ENCODE measurements around the gene LRRC4C. TPM values are rescaled to one million over a fixed set of nuclear protein-coding genes. Genes with fewer than 3 reads are reported as not detected.

Gene LRRC4C
- total and polyA plus RNA-seq, 4 donors, result 0.10 to 0.93 (median 0.30) TPM

- Histone ChIP-seq H3K9me3 (ENCODE audit: control insufficient read depth in 4 of 4, low read length in 3 of 4) (no peaks in the 10 kb centered on the region), H3K27me3 (ENCODE audit: control insufficient read depth in 4 of 4, insufficient read depth in 4 of 4, low read length in 3 of 4) (no peaks in the 10 kb centered on the region), H3K9ac (ENCODE audit: low read depth in 1 of 2, low read length in 2 of 2) (no peak overlapping the region), H3K36me3 (ENCODE audit: control insufficient read depth in 4 of 4, insufficient read depth in 3 of 4, low read depth in 1 of 4, low read length in 3 of 4) (no peaks in the 10 kb centered on the region), H3K4me1 (ENCODE audit: control insufficient read depth in 4 of 4, insufficient read depth in 4 of 4, low read length in 3 of 4) (no peaks in the 10 kb centered on the region), H3K4me3 (ENCODE audit: low read depth in 1 of 3, low read length in 3 of 3) (no peak overlapping the region), H3K27ac (ENCODE audit: low read depth in 1 of 2, low read length in 2 of 2) (no peak overlapping the region)
- TF ChIP-seq HNF4A (conservative IDR thresholded peaks at IDR 0.05), result no peak
- TF ChIP-seq TAF1 (conservative IDR thresholded peaks at IDR 0.05), result no peak
- no peak for TF ChIP-seq NR2F2 (IDR thresholded peaks at IDR 0.05)
- TF ChIP-seq SP1 (IDR thresholded peaks at IDR 0.05), result no peak
- no peak for TF ChIP-seq GABPA (IDR thresholded peaks at IDR 0.05 in 1 of 2, conservative IDR thresholded peaks at IDR 0.05 in 1 of 2)
- TF ChIP-seq REST (IDR thresholded peaks at IDR 0.05), result no peak
- TF ChIP-seq RXRA (IDR thresholded peaks at IDR 0.05), result no peak
- no peak for TF ChIP-seq FOXA1 (IDR thresholded peaks at IDR 0.05)
- no peak for TF ChIP-seq ATF3 (IDR thresholded peaks at IDR 0.05)
- TF ChIP-seq HNF4G (IDR thresholded peaks at IDR 0.05), result no peak
- TF ChIP-seq RAD21 (IDR thresholded peaks at IDR 0.05), result no peak
- TF ChIP-seq CTCF (IDR thresholded peaks at IDR 0.05; ENCODE audit: low read depth, low read length, missing input control), result no peak
- TF ChIP-seq FOXA2 (IDR thresholded peaks at IDR 0.05), result no peak
- TF ChIP-seq ZBTB33 (IDR thresholded peaks at IDR 0.05), result no peak
- no peak for TF ChIP-seq EGR1 (IDR thresholded peaks at IDR 0.05; ENCODE audit: low read depth in 2 of 2)
- no peak for TF ChIP-seq YY1 (IDR thresholded peaks at IDR 0.05)
- WGBS, result 67% methylated on average over 8 of the region's 8 CpGs
- no peak for DNase-seq (ENCODE audit: low spot score)
These were observed 377.6 kb downstream of the LRRC4C start for GRCh38 chr11:41081756-41082285.

GRCh38 chr11:41074318-41074717 is 385.1 kb downstream of the LRRC4C start:
- no peak for DNase-seq (ENCODE audit: low spot score)
- Histone ChIP-seq H3K4me1 (ENCODE audit: control insufficient read depth in 4 of 4, insufficient read depth in 4 of 4, low read length in 3 of 4) (no peaks in the 10 kb centered on the region), H3K9me3 (ENCODE audit: control insufficient read depth in 4 of 4, low read length in 3 of 4) (no peaks in the 10 kb centered on the region), H3K4me3 (ENCODE audit: low read depth in 1 of 3, low read length in 3 of 3) (no peak overlapping the region), H3K9ac (ENCODE audit: low read depth in 1 of 2, low read length in 2 of 2) (no peak overlapping the region), H3K27ac (ENCODE audit: low read depth in 1 of 2, low read length in 2 of 2) (no peak overlapping the region), H3K27me3 (ENCODE audit: control insufficient read depth in 4 of 4, insufficient read depth in 4 of 4, low read length in 3 of 4) (no peaks in the 10 kb centered on the region), H3K36me3 (ENCODE audit: control insufficient read depth in 4 of 4, insufficient read depth in 3 of 4, low read depth in 1 of 4, low read length in 3 of 4) (no peaks in the 10 kb centered on the region)
- no peak for TF ChIP-seq CTCF (IDR thresholded peaks at IDR 0.05; ENCODE audit: low read depth, low read length, missing input control)
- no peak for TF ChIP-seq GABPA (IDR thresholded peaks at IDR 0.05 in 1 of 2, conservative IDR thresholded peaks at IDR 0.05 in 1 of 2)
- no peak for TF ChIP-seq ATF3 (IDR thresholded peaks at IDR 0.05)
- TF ChIP-seq SP1 (IDR thresholded peaks at IDR 0.05), result no peak
- no peak for TF ChIP-seq YY1 (IDR thresholded peaks at IDR 0.05)
- no peak for TF ChIP-seq EGR1 (IDR thresholded peaks at IDR 0.05; ENCODE audit: low read depth in 2 of 2)
- TF ChIP-seq TAF1 (conservative IDR thresholded peaks at IDR 0.05), result no peak
- no peak for TF ChIP-seq HNF4G (IDR thresholded peaks at IDR 0.05)
- no peak for TF ChIP-seq MAX (IDR thresholded peaks at IDR 0.05)
- no peak for TF ChIP-seq FOXA1 (IDR thresholded peaks at IDR 0.05)
- no peak for TF ChIP-seq RXRA (IDR thresholded peaks at IDR 0.05)
- TF ChIP-seq JUND (IDR thresholded peaks at IDR 0.05), result no peak
- no peak for TF ChIP-seq FOXA2 (IDR thresholded peaks at IDR 0.05)
- TF ChIP-seq ZBTB33 (IDR thresholded peaks at IDR 0.05), result no peak
- TF ChIP-seq RAD21 (IDR thresholded peaks at IDR 0.05), result no peak
- no peak for TF ChIP-seq HNF4A (conservative IDR thresholded peaks at IDR 0.05)

Data from liver (tissue), 9 donors.